Sigmoid colon (tissue), 7 donors: ENCODE data around the gene CNTD1. TPM values are rescaled to one million over a fixed set of nuclear protein-coding genes. Genes with fewer than 3 reads are reported as not detected.

Experiments used
- DNase-seq: peaks from one replicate; pipeline ENCODE4 v3.0.0-alpha.2; 2019
- H3K27ac ChIP-seq, 4 donors: fragments of 200-600 bp; sonication (generic); one replicate each; pipeline ENCODE4 v1.5.1; 2016 to 2019; ENCODE audit warnings: mild to moderate bottlenecking in 1 of 4
- H3K27me3 ChIP-seq, 3 donors: fragments of 200-600 bp; sonication (generic); one replicate each; pipeline ENCODE4 v1.5.1; 2019; ENCODE audit warnings: mild to moderate bottlenecking in 1 of 3
- H3K36me3 ChIP-seq, 4 donors: fragments of 200-600 bp; sonication (generic); one replicate each; pipeline ENCODE4 v1.5.1; 2016 to 2019
- H3K4me1 ChIP-seq, 4 donors: fragments of 200-600 bp; sonication (generic); one replicate each; pipeline ENCODE4 v1.5.1; 2017 to 2019
- H3K4me3 ChIP-seq, 4 donors: fragments of 200-600 bp; sonication (generic); one replicate each; pipeline ENCODE4 v1.5.1; 2017 to 2019; ENCODE audit warnings: mild to moderate bottlenecking in 2 of 4, moderate library complexity in 1 of 4
- H3K9me3 ChIP-seq, 4 donors: fragments of 200-600 bp in 3 of 4; sonication (generic) in 3 of 4; one replicate each; pipeline versions ENCODE4 v1.5.1 to v1.6.1; 2013 to 2019
- EP300 ChIP-seq, 4 donors: sonication (generic); formaldehyde crosslinking; IDR thresholded peaks; one replicate each; pipeline ENCODE4 v1.6.1; 2017; ENCODE audit warnings: antibody characterized with exemption in 4 of 4
- POLR2A ChIP-seq, 2 donors: fragments of 450-650 bp; IDR thresholded peaks; one replicate each; pipeline ENCODE4 v1.6.1; 2016; ENCODE audit warnings: antibody characterized with exemption in 2 of 2, mild to moderate bottlenecking in 2 of 2, moderate library complexity in 2 of 2
- POLR2AphosphoS5 ChIP-seq, 4 donors: sonication (generic); formaldehyde crosslinking; IDR thresholded peaks; one replicate each; pipeline ENCODE4 v1.6.1; 2017; ENCODE audit warnings: antibody characterized with exemption in 4 of 4
- WGBS, 2 donors: extraction: QIAGEN DNeasy Blood & Tissue Kit; methylation state at CpG; one replicate each; pipeline ENCODE4 v1.1.7; 2013; 5-methylcytosine and 5-hydroxymethylcytosine counted together
- intact Hi-C: fragments of 100-400 bp; cut with DNase I; formaldehyde crosslinking; loops from one replicate; pipeline ENCODE4 v1.15.1; 2023
- polyA plus RNA-seq, 3 donors: library from polyadenylated mRNA; stranded (reverse); fragments of 200-250 nt; gene quantifications; one replicate each; pipeline ENCODE4 v1.2.3, GENCODE V29; 2013
- total RNA-seq, 4 donors: library from RNA; depleted of rRNA; stranded (reverse); fragments of >200 nt; gene quantifications; one replicate each; pipeline ENCODE4 v1.1.0, GENCODE V29; 2016
- TF ChIP-seq, protein P1 (sequence below), 4 experiments: fragments of 450-650 bp in 3 of 4; fragments of 200-600 bp in 1 of 4; IDR thresholded peaks; one replicate each; pipeline ENCODE4 v1.5.1; 2016 to 2019; ENCODE audit warnings: antibody characterized with exemption in 4 of 4, mild to moderate bottlenecking in 3 of 4, moderate library complexity in 2 of 4
- donor health status: healthy with polysubstance abuse.
- donor health status: Bipolar disorder and iron deficiency.
- donor health status: healthy.

The CNTD1 gene
- total and polyA plus RNA-seq, 7 donors = 0.33 to 7.2 (median 2.3) TPM; not detected in 3

DNA sequence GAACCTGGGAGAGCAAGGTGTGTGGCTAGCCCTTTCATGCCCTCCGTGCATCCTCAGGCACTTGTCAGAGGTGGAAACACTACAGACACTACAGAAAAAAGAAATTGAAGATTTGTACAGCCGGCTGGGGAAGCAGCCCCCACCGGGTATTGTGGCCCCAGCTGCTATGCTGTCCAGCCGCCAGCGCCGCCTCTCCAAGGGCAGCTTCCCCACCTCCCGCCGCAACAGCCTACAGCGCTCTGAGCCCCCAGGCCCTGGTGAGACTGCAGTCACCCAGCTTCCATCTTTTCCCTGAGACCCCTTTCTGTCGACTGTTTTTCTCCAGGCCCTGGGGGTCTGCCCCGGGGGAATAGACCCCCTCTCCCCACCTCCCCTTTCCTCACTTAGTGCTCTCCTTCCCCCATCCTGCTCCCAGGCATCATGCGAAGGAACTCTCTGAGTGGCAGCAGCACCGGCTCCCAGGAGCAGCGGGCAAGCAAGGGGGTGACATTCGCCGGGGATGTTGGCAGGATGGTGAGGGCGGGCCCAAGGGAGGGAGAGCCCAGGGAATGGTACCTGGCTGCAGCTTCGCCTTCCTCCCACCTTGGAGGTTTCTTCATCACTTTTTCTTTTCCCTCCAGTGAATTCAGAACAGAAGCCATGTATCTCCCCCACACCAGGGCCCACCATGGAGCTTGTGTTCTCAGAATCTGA is 2.4 kb upstream of the CNTD1 start:
- peaks cover 0 to 23% (median 0%) of the 10 kb centered on the region in 4 donors for H3K36me3 ChIP-seq
- H3K27ac ChIP-seq = no peak overlapping the region
- intact Hi-C loops = no loop called here
- no peak for DNase-seq
- 66 to 88% methylated on average over 18 of the region's 18 CpGs for WGBS, 2 donors
- no peaks in the 10 kb centered on the region for H3K27me3 ChIP-seq
- H3K9me3 ChIP-seq = no peaks in the 10 kb centered on the region
- peaks cover 0 to 25% (median 22%) of the 10 kb centered on the region in 4 donors for H3K4me1 ChIP-seq
- TF ChIP-seq EP300 (IDR thresholded peaks at IDR 0.05) = no peak
- H3K4me3 ChIP-seq = no peak overlapping the region

DNA sequence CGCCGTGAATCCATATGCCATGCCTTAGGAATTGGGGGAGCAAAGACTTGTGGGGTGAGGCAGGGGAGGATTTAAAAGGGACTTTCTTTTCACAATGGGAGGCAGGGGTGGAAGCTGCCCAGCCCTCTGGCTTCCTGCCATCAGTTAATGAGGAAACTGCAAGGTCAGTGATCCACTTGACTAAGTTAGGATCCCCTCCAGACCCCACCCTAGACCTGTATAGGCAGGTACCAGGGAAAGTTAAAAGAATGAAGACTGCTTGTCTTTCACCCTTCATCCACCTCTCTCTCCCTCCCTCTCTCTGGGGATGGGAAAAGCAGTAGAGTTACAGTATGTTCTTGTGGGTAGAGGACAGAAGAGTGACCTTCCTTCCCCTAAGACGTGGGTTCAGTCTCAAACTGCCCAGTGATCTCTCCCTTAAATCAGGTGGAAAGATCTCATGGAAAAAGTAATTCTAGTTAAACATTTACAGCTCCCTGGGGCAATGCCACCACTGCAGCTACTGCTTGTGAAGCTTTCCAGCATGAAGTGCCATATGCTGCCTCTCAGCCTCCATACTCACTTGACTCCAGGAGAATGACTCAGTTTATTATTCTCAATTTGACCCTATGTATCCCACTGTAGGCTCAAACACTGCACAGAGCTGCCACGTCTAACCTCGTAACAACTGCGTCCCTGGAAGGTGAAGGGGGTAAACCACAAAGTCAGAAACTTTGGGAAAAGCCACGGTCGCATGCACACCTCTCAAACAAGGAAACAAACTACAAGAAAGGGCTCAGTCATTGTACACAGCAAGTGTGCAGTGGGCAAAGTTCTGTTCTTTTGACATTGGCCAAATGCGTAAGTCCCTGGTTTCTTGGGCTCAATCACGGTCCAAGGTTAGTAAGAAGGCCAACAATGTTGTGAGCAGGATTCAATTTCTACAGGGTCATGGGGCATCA is 1.3 kb upstream of the CNTD1 start:
- Histone ChIP-seq H3K27me3 (no peaks in the 10 kb centered on the region), H3K9me3 (no peaks in the 10 kb centered on the region), H3K36me3 (peaks cover 0 to 23% (median 0%) of the 10 kb centered on the region in 4 donors), H3K27ac (peak overlapping the region in 2 of 4 donors; percentile 80), H3K4me1 (peaks cover 0 to 25% (median 22%) of the 10 kb centered on the region in 4 donors), H3K4me3 (peak overlapping the region; percentile 72 to 88 (median 81))
- intact Hi-C loops = no loop called here
- TF ChIP-seq EP300 (IDR thresholded peaks at IDR 0.05) (no peak), POLR2AphosphoS5 (IDR thresholded peaks at IDR 0.05) (peak in 1 of 4 donors; percentile 41), POLR2A (IDR thresholded peaks at IDR 0.05) (peak in 1 of 2 donors; percentile 42)
- TF ChIP-seq, protein P1, sequence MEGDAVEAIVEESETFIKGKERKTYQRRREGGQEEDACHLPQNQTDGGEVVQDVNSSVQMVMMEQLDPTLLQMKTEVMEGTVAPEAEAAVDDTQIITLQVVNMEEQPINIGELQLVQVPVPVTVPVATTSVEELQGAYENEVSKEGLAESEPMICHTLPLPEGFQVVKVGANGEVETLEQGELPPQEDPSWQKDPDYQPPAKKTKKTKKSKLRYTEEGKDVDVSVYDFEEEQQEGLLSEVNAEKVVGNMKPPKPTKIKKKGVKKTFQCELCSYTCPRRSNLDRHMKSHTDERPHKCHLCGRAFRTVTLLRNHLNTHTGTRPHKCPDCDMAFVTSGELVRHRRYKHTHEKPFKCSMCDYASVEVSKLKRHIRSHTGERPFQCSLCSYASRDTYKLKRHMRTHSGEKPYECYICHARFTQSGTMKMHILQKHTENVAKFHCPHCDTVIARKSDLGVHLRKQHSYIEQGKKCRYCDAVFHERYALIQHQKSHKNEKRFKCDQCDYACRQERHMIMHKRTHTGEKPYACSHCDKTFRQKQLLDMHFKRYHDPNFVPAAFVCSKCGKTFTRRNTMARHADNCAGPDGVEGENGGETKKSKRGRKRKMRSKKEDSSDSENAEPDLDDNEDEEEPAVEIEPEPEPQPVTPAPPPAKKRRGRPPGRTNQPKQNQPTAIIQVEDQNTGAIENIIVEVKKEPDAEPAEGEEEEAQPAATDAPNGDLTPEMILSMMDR (IDR thresholded peaks at IDR 0.05) = no peak
- no peak for DNase-seq
- 18 to 64% methylated on average over 10 of the region's 10 CpGs for WGBS, 2 donors

DNA sequence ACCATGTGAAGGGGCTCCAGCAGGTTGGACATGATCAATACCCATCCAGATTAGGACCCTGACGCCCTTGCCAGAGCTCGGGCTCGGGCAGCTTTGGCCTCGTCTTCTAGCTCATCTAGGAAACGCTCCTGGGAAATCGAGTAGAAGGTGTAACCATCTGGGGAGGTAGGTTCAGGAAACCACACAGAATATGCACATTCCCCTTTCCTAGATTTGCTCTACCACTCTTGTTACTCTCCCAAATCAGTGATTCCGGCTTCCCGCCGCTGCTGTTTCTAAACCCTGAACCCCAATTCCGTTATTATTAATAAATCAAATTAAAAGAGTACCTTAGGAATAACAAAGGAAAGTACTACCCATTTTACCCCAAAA is 664 bp upstream of the CNTD1 start:
- Histone ChIP-seq H3K9me3 (no peaks in the 10 kb centered on the region), H3K36me3 (peaks cover 0 to 23% (median 0%) of the 10 kb centered on the region in 4 donors), H3K27ac (peak overlapping the region; percentile 78 to 81 (median 80)), H3K4me3 (peak overlapping the region; percentile 72 to 88 (median 81)), H3K27me3 (no peaks in the 10 kb centered on the region), H3K4me1 (peaks cover 0 to 25% (median 22%) of the 10 kb centered on the region in 4 donors)
- intact Hi-C loops = no loop called here
- no peak for DNase-seq
- TF ChIP-seq EP300 (IDR thresholded peaks at IDR 0.05) (no peak), POLR2A (IDR thresholded peaks at IDR 0.05) (no peak), POLR2AphosphoS5 (IDR thresholded peaks at IDR 0.05) (no peak)
- TF ChIP-seq, protein P1 (IDR thresholded peaks at IDR 0.05) = no peak
- 4 to 13% methylated on average over 10 of the region's 10 CpGs for WGBS, 2 donors

DNA sequence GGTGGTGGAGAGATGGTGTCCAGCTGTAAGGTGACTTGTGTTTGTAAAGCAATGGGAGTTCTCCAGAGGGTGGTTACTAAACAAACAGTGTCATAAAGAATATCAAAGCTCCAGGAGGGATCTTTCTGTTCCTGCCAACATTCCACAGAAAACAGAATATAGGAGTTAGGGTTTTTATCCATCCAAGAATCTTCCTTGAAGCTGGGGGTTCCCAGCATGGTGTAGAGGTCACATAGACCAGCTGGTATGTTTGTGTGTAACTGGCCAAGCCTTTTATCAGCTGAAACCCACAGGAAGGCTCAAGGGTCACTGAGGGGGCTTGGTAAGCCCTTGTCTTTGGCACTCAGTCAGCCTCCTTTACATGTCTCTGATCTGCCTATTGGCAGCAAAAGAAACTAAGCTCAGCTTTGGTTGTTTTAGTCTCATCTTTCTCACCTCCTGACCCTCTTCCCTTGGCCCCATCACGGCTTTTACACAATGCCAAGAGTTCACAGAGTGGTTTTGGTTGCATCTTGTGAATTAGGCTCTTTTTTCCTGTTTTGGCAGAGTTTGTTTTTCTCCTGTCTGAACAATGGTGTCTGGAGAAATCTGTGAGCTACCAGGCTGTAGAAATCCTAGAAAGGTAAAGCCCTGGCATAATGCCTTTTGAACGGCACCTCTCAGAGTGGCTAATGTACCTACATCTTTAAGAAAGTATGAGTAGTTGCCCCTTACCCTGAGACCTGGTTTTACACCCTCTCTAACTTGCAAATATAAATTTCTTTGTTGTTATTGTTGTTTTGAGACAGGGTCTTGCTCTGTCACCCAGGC is 4.6 kb downstream of the CNTD1 start:
- peaks cover 0 to 7% (median 6%) of the 10 kb centered on the region in 4 donors for H3K4me1 ChIP-seq
- H3K27ac ChIP-seq = peak overlapping the region in 1 of 4 donors; percentile 76
- intact Hi-C loops = no loop called here
- H3K9me3 ChIP-seq = no peaks in the 10 kb centered on the region
- WGBS, 2 donors = 13 to 58% methylated on average over 2 of the region's 2 CpGs
- no peak overlapping the region for H3K4me3 ChIP-seq
- no peaks in the 10 kb centered on the region for H3K36me3 ChIP-seq
- H3K27me3 ChIP-seq = no peaks in the 10 kb centered on the region
- DNase-seq = no peak
- TF ChIP-seq, protein P1 (IDR thresholded peaks at IDR 0.05) = no peak
- no peak for TF ChIP-seq POLR2A (IDR thresholded peaks at IDR 0.05)
- TF ChIP-seq EP300 (IDR thresholded peaks at IDR 0.05) = no peak
- no peak for TF ChIP-seq POLR2AphosphoS5 (IDR thresholded peaks at IDR 0.05)
